GM12874 (cell line): ENCODE results near the gene TMEM255B.

ENCODE experiments used
- CTCF ChIP-seq: IDR thresholded peaks from 2 replicates; pipeline ENCODE4 v1.5.1; 2011; ENCODE audit warnings: low read depth, mild to moderate bottlenecking, control low read depth, low read length, moderate library complexity; ENCODE audit not compliant: insufficient read depth

The TMEM255B gene

GRCh38 chr13:113749507-113749906 lies 9.5 kb upstream of the TMEM255B start:
- TF ChIP-seq CTCF, result no peak

- TF ChIP-seq CTCF, result no peak
These were observed 9.1 kb upstream of the TMEM255B start for GRCh38 chr13:113749967-113750366.

GRCh38 chr13:113750554-113751399 lies 8.2 kb upstream of the TMEM255B start:
- no peak for TF ChIP-seq CTCF

GRCh38 chr13:113751491-113751890 lies 7.5 kb upstream of the TMEM255B start:
- no peak for TF ChIP-seq CTCF

GRCh38 chr13:113753171-113753570 lies 5.9 kb upstream of the TMEM255B start:
- TF ChIP-seq CTCF, result no peak

GRCh38 chr13:113754242-113754641 lies 4.8 kb upstream of the TMEM255B start:
- TF ChIP-seq CTCF, result no peak

GRCh38 chr13:113754691-113755090 lies 4.3 kb upstream of the TMEM255B start:
- TF ChIP-seq CTCF, result no peak
